WERI-Rb-1 (cell line): ENCODE data around the gene RAB4B.
"Not testable (repeated sequence)": the region's sequence is repeated elsewhere in the genome, so short reads cannot be mapped to it uniquely, and the experiment has no call there.

Experiments
- DNase-seq: peaks from one replicate; pipeline ENCODE4 v3.0.0-alpha.2; 2020
- H3K27ac ChIP-seq: fragments of 250-450 bp; sonication (Bioruptor Pico); 2 replicates; pipeline ENCODE4 v1.5.1; 2020; ENCODE audit warnings: mild to moderate bottlenecking, moderate library complexity
- H3K27me3 ChIP-seq: fragments of 250-450 bp; sonication (Bioruptor Pico); 2 replicates; pipeline ENCODE4 v1.5.1; 2021; ENCODE audit warnings: mild to moderate bottlenecking, low read depth, moderate library complexity; ENCODE audit not compliant: insufficient read depth, severe bottlenecking
- H3K36me3 ChIP-seq: fragments of 250-450 bp; sonication (Bioruptor Pico); 2 replicates; pipeline ENCODE4 v1.5.1; 2020; ENCODE audit warnings: mild to moderate bottlenecking, moderate library complexity
- H3K4me3 ChIP-seq: 2 replicates; pipeline ENCODE4 v1.5.1; 2011; ENCODE audit warnings: low read depth, mild to moderate bottlenecking, control low read depth, low read length
- H3K9me3 ChIP-seq: fragments of 250-450 bp; sonication (Bioruptor Pico); 2 replicates; pipeline ENCODE4 v1.5.1; 2021; ENCODE audit warnings: mild to moderate bottlenecking, moderate library complexity; ENCODE audit not compliant: severe bottlenecking
- CTCF ChIP-seq: IDR thresholded peaks from 2 replicates; pipeline ENCODE4 v1.5.1; 2011; ENCODE audit warnings: low read depth, mild to moderate bottlenecking, control low read depth, inconsistent platforms, low read length

The RAB4B gene, protein sequence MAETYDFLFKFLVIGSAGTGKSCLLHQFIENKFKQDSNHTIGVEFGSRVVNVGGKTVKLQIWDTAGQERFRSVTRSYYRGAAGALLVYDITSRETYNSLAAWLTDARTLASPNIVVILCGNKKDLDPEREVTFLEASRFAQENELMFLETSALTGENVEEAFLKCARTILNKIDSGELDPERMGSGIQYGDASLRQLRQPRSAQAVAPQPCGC

GRCh38 chr19:40777937-40778705 is at the start of gene RAB4B:
Gene RAB4B (plus strand): TSS chr19:40778247. CDS start chr19:40778376, 129 bp downstream.
- Histone ChIP-seq H3K4me3 (peak within 1 kb of the TSS; percentile 73), H3K27ac (peak within 1 kb of the TSS; percentile 98), H3K36me3 (no peaks in the 10 kb centered on the region), H3K27me3 (no peaks in the 10 kb centered on the region), H3K9me3 (no peaks in the 10 kb centered on the region)
- no peak for TF ChIP-seq CTCF
- peak; percentile 100 for DNase-seq

DNA sequence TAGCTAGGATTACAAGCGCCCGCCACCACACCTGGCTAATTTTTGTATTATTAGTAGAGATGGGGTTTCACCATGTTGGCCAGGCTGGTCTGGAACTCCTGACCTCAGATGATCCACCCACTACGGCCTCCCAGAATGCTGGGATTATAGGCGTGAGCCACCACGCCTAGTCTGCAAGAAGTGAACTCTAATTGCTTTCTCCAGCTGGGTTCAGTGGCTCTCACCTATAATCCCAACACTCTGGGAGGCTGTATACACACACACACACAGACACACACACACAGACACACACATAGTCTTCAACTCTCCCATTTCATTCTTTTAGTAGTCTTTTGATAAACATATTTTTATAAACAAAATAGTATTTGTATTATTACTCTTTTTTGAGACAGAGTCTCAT is 48.0 kb upstream of the RAB4B start:
- H3K27ac ChIP-seq: peak overlapping the region; percentile 11; the same call in 1 of the 2 replicates
- not testable (repeated sequence) for DNase-seq, H3K9me3 ChIP-seq, H3K4me3 ChIP-seq, H3K27me3 ChIP-seq
- H3K36me3 ChIP-seq: peaks cover 55% of the 10 kb centered on the region

GRCh38 chr19:40732304-40732703 is 45.7 kb upstream of the RAB4B start:
- H3K4me3 ChIP-seq, H3K27me3 ChIP-seq: not testable (repeated sequence)
- H3K36me3 ChIP-seq: peaks cover 66% of the 10 kb centered on the region

GRCh38 chr19:40733149-40733548 is 44.9 kb upstream of the RAB4B start:
- Histone ChIP-seq H3K27me3 (no peaks in the 10 kb centered on the region), H3K27ac (no peak overlapping the region), H3K4me3 (no peak overlapping the region), H3K36me3 (peaks cover 63% of the 10 kb centered on the region), H3K9me3 (no peaks in the 10 kb centered on the region)
- DNase-seq: no peak
- TF ChIP-seq CTCF: no peak

More at GRCh38 chr19:40732304-40732703, 45.7 kb upstream of the RAB4B start:
- H3K27ac ChIP-seq, DNase-seq, H3K9me3 ChIP-seq: not testable (repeated sequence)

GRCh38 chr19:40735013-40735771 is 42.9 kb upstream of the RAB4B start:
- no peak overlapping the region for H3K27ac ChIP-seq
- no peak for TF ChIP-seq CTCF
- H3K36me3 ChIP-seq: peaks cover 58% of the 10 kb centered on the region
- no peaks in the 10 kb centered on the region for H3K9me3 ChIP-seq
- no peaks in the 10 kb centered on the region for H3K27me3 ChIP-seq
- DNase-seq: no peak
- H3K4me3 ChIP-seq: no peak overlapping the region

DNA sequence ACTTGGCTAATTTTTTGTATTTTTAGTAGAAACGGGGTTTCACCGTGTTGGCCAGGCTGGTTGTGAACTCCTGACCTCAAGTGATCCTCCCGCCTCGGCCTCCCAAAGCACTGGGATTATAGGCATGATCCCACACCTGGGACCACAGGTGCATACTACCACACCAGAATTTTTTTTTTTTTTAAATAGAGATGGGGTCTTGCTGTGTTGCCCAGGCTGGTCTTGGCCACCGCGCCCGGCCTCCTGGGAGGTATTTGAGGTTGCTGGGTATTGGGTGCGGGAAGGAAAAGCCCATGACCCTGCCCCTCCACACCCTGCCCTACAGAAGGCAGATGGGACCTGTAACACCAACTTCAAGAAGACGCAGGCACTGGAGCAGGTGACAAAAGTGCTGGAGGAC is 41.4 kb upstream of the RAB4B start:
- H3K36me3 ChIP-seq: peaks cover 46% of the 10 kb centered on the region
- no peaks in the 10 kb centered on the region for H3K27me3 ChIP-seq
- no peak overlapping the region for H3K4me3 ChIP-seq
- no peak for DNase-seq
- H3K27ac ChIP-seq: no peak overlapping the region
- no peak for TF ChIP-seq CTCF
- H3K9me3 ChIP-seq: no peaks in the 10 kb centered on the region
